Stomach (tissue), 9 donors: ENCODE measurements around the gene NCAPD3. TPM values are rescaled to one million over a fixed set of nuclear protein-coding genes. Genes with fewer than 3 reads are reported as not detected.

Source experiments
- DNase-seq, 2 donors: peaks; one replicate each; pipeline versions ENCODE4 v3.0.0 to v3.0.0-alpha.2; 2013 to 2019
- H3K27ac ChIP-seq, 5 donors: fragments of 200-600 bp in 4 of 5; sonication (generic) in 4 of 5; one replicate each; pipeline ENCODE4 v1.5.1; 2013 to 2019; ENCODE audit warnings: mild to moderate bottlenecking in 1 of 5, moderate library complexity in 1 of 5
- H3K27me3 ChIP-seq, 3 donors: fragments of 200-600 bp; sonication (generic); one replicate each; pipeline ENCODE4 v1.5.1; 2017 to 2019; ENCODE audit warnings: mixed run types in 1 of 3
- H3K36me3 ChIP-seq, 4 donors: fragments of 200-600 bp; sonication (generic); 1 replicate in 3 of 4; 2 replicates in 1 of 4; pipeline ENCODE4 v1.5.1; 2016 to 2019
- H3K4me1 ChIP-seq, 4 donors: fragments of 200-600 bp; sonication (generic); one replicate each; pipeline ENCODE4 v1.5.1; 2016 to 2019
- H3K4me3 ChIP-seq, 4 donors: fragments of 200-600 bp; sonication (generic) in 3 of 4; one replicate each; pipeline ENCODE4 v1.5.1; 2016 to 2019; ENCODE audit warnings: mild to moderate bottlenecking in 1 of 4
- H3K9me3 ChIP-seq, 4 donors: fragments of 200-600 bp; sonication (generic); one replicate each; pipeline ENCODE4 v1.5.1; 2016 to 2019
- CTCF ChIP-seq, 7 experiments: fragments of 450-650 bp in 4 of 7; fragments of 200-600 bp in 3 of 7; sonication (generic) in 3 of 7; IDR thresholded peaks; one replicate each; pipeline ENCODE4 v1.5.1; 2016 to 2019; ENCODE audit warnings: antibody characterized with exemption in 7 of 7, control low read depth in 2 of 7, mild to moderate bottlenecking in 1 of 7
- EP300 ChIP-seq: sonication (generic); formaldehyde crosslinking; IDR thresholded peaks from one replicate; pipeline ENCODE4 v1.6.1; 2017; ENCODE audit warnings: antibody characterized with exemption
- POLR2A ChIP-seq, 4 donors: fragments of 450-650 bp; IDR thresholded peaks; one replicate each; pipeline ENCODE4 v1.6.1; 2016; ENCODE audit warnings: antibody characterized with exemption in 4 of 4, control low read depth in 2 of 4, mild to moderate bottlenecking in 1 of 4, moderate library complexity in 1 of 4
- POLR2AphosphoS5 ChIP-seq, 3 donors: sonication (generic); formaldehyde crosslinking; IDR thresholded peaks; one replicate each; pipeline ENCODE4 v1.6.1; 2016; ENCODE audit warnings: antibody characterized with exemption in 3 of 3
- WGBS, 5 donors: extraction: QIAGEN DNeasy Blood & Tissue Kit in 3 of 5; methylation state at CpG; one replicate each; pipeline versions ENCODE4 v1.1.5 to v1.1.7; 2013 to 2018; 5-methylcytosine and 5-hydroxymethylcytosine counted together
- intact Hi-C: fragments of 100-400 bp; cut with DNase I; formaldehyde crosslinking; loops from one replicate; pipeline ENCODE4 v1.15.1; 2023; ENCODE audit warnings: low total_unique reads
- polyA plus RNA-seq, 3 donors: library from polyadenylated mRNA; stranded (reverse); fragments of 200-250 nt; gene quantifications; one replicate each; pipeline ENCODE4 v1.2.3, GENCODE V29; 2013
- total RNA-seq, 5 donors: library from RNA; depleted of rRNA; stranded (reverse); fragments of >200 nt; gene quantifications; one replicate each; pipeline versions ENCODE4 v1.1.0 to v1.2.3, GENCODE V29; 2014 to 2016
- donor health status: healthy with polysubstance abuse.
- donor health status: Bipolar disorder and iron deficiency.
- donor health status: healthy.

The NCAPD3 gene
- total and polyA plus RNA-seq, 8 donors: 3.3 to 27.8 (median 10.2) TPM

- peak in 1 of 2 donors; percentile 19 for DNase-seq
- TF ChIP-seq POLR2AphosphoS5 (IDR thresholded peaks at IDR 0.05) (no peak), POLR2A (IDR thresholded peaks at IDR 0.05) (no peak), EP300 (no peak), CTCF (IDR thresholded peaks at IDR 0.05) (no peak)
- intact Hi-C loops: no loop called here
- Histone ChIP-seq H3K27ac (peak overlapping the region in 1 of 5 donors; percentile 71), H3K9me3 (no peaks in the 10 kb centered on the region), H3K36me3 (peaks cover 21 to 95% (median 92%) of the 10 kb centered on the region in 4 donors), H3K4me3 (no peak overlapping the region), H3K27me3 (no peaks in the 10 kb centered on the region), H3K4me1 (peaks cover 0 to 8% (median 0%) of the 10 kb centered on the region in 4 donors)
- WGBS, 5 donors: 78 to 91% (median 82%) methylated on average over 9 of the region's 9 CpGs
Observed at GRCh38 chr11:134152696-134153095, 71.1 kb downstream of the NCAPD3 start.

- 88 to 91% (median 90%) methylated on average over 10 of the region's 10 CpGs for WGBS, 5 donors
- H3K27ac ChIP-seq: peak overlapping the region in 1 of 5 donors; percentile 71
- H3K4me3 ChIP-seq: no peak overlapping the region
- intact Hi-C loops: no loop called here
- no peaks in the 10 kb centered on the region for H3K9me3 ChIP-seq
- DNase-seq: no peak
- H3K36me3 ChIP-seq: peaks cover 16 to 91% (median 88%) of the 10 kb centered on the region in 4 donors
- no peaks in the 10 kb centered on the region for H3K27me3 ChIP-seq
- TF ChIP-seq POLR2A (IDR thresholded peaks at IDR 0.05): no peak
- TF ChIP-seq CTCF (IDR thresholded peaks at IDR 0.05): no peak
- TF ChIP-seq EP300: no peak
- no peak for TF ChIP-seq POLR2AphosphoS5 (IDR thresholded peaks at IDR 0.05)
- peaks cover 0 to 8% (median 0%) of the 10 kb centered on the region in 4 donors for H3K4me1 ChIP-seq
Observed at GRCh38 chr11:134151083-134151747, 72.6 kb downstream of the NCAPD3 start.

GRCh38 chr11:134150195-134150903, 73.4 kb downstream of the NCAPD3 start:
- Histone ChIP-seq H3K27ac (peak overlapping the region in 1 of 5 donors; percentile 71), H3K9me3 (no peaks in the 10 kb centered on the region), H3K27me3 (no peaks in the 10 kb centered on the region), H3K4me3 (no peak overlapping the region), H3K36me3 (peaks cover 12 to 91% (median 86%) of the 10 kb centered on the region in 4 donors), H3K4me1 (peaks cover 0 to 8% (median 0%) of the 10 kb centered on the region in 4 donors)
- WGBS, 5 donors: 87 to 94% (median 92%) methylated on average over 12 of the region's 12 CpGs
- intact Hi-C loops: no loop called here
- no peak for DNase-seq
- TF ChIP-seq EP300 (peak; percentile 42), POLR2AphosphoS5 (IDR thresholded peaks at IDR 0.05) (peak in 1 of 3 donors; percentile 16), POLR2A (IDR thresholded peaks at IDR 0.05) (no peak), CTCF (IDR thresholded peaks at IDR 0.05) (no peak)

- peaks cover 0 to 8% (median 0%) of the 10 kb centered on the region in 4 donors for H3K4me1 ChIP-seq
- TF ChIP-seq POLR2AphosphoS5 (IDR thresholded peaks at IDR 0.05) (no peak), CTCF (IDR thresholded peaks at IDR 0.05) (no peak), POLR2A (IDR thresholded peaks at IDR 0.05) (no peak), EP300 (no peak)
- peak overlapping the region in 1 of 5 donors; percentile 71 for H3K27ac ChIP-seq
- whole genome bisulfite sequencing, 5 donors: 89 to 97% (median 96%) methylated on average over 15 to 16 of the region's 16 CpGs
- no peak for DNase-seq
- H3K36me3 ChIP-seq: peaks cover 12 to 88% (median 80%) of the 10 kb centered on the region in 4 donors
- intact Hi-C loops: no loop called here
- no peak overlapping the region for H3K4me3 ChIP-seq
- H3K9me3 ChIP-seq: no peaks in the 10 kb centered on the region
- H3K27me3 ChIP-seq: no peaks in the 10 kb centered on the region
Observed at GRCh38 chr11:134149371-134149770, 74.4 kb downstream of the NCAPD3 start.
